ENCODE data around the gene ABCC11.

GRCh38 chr16:48146710-48147109 is 100.6 kb downstream of the ABCC11 start:
- TF ChIP-seq CTCF (IDR thresholded peaks at IDR 0.05; ENCODE audit: insufficient read depth, low read length, poor library complexity, severe bottlenecking) (no peak), EZH2phosphoT487 (conservative IDR thresholded peaks at IDR 0.05; ENCODE audit: low read length) (no peak)

Data from SU-DHL-6 (cell line).